Measurements from ENCODE around the gene TNP1. TPM values are rescaled to one million over a fixed set of nuclear protein-coding genes. Genes with fewer than 3 reads are reported as not detected.
A peak's percentile ranks its signal among the peaks of the same experiment; 100 is the strongest.

Gene TNP1
- total RNA-seq, 2 donors from 2014 or later, result 251 TPM; not detected in 1

- DNase-seq (ENCODE audit: low spot score), result no peak
- TF ChIP-seq CTCF (IDR thresholded peaks at IDR 0.05) (no peak), POLR2AphosphoS5 (IDR thresholded peaks at IDR 0.05) (no peak), POLR2A (IDR thresholded peaks at IDR 0.05) (no peak)
- Histone ChIP-seq H3K36me3 (no peaks in the 10 kb centered on the region), H3K27me3 (replicated peaks; ENCODE audit: insufficient read depth) (no peaks in the 10 kb centered on the region), H3K27ac (no peak overlapping the region), H3K4me3 (no peak overlapping the region), H3K4me1 (replicated peaks) (no peaks in the 10 kb centered on the region), H3K9me3 (no peaks in the 10 kb centered on the region)
- intact Hi-C loops (cut with DNase I), result no loop called here
- 72% methylated on average over 4 of the region's 4 CpGs for WGBS
Measured at GRCh38 chr2:216881411-216881810, 21.5 kb upstream of the TNP1 start.

DNA sequence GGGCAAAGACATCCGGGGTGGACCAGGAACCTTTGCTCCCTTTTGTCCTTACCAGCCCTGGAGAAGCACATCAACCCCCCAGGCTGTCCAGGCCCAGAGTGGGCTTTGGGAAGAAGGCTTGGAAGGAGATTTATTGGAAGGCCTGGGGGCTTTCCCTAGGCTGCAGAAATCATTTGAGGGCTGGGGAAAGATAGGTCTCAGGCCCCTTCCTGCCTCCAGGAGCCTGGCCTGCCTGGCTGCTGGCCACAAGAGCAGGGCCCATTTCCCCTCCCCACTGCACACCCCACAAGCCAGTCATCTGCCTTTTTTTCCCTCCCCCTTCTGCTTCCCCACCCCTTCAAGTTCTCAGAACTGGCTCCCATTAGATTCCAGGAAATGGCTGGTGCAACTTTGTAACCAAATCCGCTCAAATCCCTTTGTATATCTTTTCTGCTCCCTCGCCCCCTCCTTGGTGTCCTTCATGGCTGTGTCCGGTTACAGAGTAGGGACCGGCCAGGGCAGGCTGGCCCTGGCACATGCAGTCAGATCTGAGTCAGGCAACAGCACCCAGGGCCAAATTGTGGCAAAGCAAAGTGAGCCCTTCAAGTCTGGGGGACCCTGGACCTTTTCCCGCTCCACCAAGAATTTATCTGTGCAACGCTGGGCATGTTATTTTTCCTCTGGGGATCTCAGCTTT lies 20.8 kb upstream of the TNP1 start:
- no peak for DNase-seq (ENCODE audit: low spot score)
- H3K27me3 ChIP-seq (replicated peaks; ENCODE audit: insufficient read depth), result no peaks in the 10 kb centered on the region
- no peaks in the 10 kb centered on the region for H3K36me3 ChIP-seq
- WGBS, result 57% methylated on average over 7 of the region's 7 CpGs
- no peaks in the 10 kb centered on the region for H3K4me1 ChIP-seq (replicated peaks)
- no peak overlapping the region for H3K4me3 ChIP-seq
- H3K27ac ChIP-seq, result no peak overlapping the region
- H3K9me3 ChIP-seq, result no peaks in the 10 kb centered on the region
- intact Hi-C loops (cut with DNase I), result no loop called here
- TF ChIP-seq POLR2AphosphoS5 (IDR thresholded peaks at IDR 0.05) (no peak), CTCF (IDR thresholded peaks at IDR 0.05) (no peak), POLR2A (IDR thresholded peaks at IDR 0.05) (no peak)

DNA sequence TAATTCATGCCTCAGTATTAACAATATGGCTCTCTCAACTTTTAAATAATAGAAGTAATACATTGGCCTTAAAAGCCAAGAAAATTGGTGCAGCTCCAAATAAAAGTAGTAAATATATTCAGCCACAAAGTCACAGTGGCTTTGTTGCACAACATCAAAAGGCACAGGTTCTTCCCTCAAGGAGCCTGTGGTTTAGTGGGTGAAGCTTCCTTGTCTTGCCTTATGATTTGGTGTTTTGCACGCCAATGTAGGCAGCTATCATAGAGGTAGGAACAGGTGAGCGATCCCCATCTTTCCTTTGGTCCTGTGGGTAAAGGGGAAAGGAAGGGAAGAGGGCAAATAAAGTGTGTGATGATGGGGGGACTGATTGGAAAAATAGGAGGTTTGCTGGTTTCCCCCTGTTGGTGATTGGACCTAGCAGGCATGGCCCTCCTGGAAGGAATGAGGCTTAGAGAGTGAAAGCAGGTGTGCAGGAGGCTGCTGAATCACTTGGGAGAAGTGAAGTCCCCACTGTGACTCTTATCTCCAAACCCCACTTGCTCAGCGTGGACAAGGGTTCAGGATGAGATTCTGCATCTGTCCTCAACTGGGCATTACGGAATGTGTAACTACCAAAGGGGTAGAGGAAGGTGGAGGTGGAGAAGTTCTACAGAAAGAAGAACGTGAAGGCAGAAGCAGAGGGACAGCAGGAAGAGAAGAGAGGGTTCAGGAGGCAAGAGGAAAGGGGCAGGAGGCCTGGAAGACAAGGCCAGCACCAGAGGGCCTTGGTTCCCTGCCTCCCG lies 20.1 kb upstream of the TNP1 start:
- Histone ChIP-seq H3K4me1 (replicated peaks) (no peaks in the 10 kb centered on the region), H3K9me3 (no peaks in the 10 kb centered on the region), H3K27me3 (replicated peaks; ENCODE audit: insufficient read depth) (no peaks in the 10 kb centered on the region), H3K36me3 (no peaks in the 10 kb centered on the region), H3K27ac (no peak overlapping the region), H3K4me3 (no peak overlapping the region)
- intact Hi-C loops (cut with DNase I), result no loop called here
- TF ChIP-seq POLR2A (IDR thresholded peaks at IDR 0.05) (no peak), CTCF (IDR thresholded peaks at IDR 0.05) (no peak), POLR2AphosphoS5 (IDR thresholded peaks at IDR 0.05) (no peak)
- 95% methylated on average over 6 of the region's 6 CpGs for WGBS
- DNase-seq (ENCODE audit: low spot score), result no peak

DNA sequence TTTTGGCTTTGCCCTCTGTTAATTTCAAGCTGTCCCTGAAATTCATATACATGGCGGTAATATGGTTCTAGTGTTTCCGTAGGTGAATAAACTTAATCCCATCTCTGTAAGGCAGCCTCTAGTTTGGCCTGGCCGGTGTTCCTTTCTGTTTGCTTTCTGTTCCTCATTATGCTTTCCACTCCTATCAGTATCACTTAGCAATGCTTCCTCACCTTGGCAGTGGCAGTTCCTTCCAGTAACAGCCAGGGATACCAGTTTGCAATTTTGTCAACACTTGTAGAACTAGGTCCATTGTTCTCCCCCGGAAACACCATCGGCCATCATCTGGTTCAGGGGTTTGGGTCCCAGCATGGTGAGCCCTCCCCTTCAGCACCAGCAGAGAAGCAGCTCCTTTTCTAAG lies 18.2 kb upstream of the TNP1 start:
- intact Hi-C loops (cut with DNase I), result no loop called here
- Histone ChIP-seq H3K36me3 (no peaks in the 10 kb centered on the region), H3K4me1 (replicated peaks) (no peaks in the 10 kb centered on the region), H3K27ac (no peak overlapping the region), H3K9me3 (no peaks in the 10 kb centered on the region), H3K4me3 (no peak overlapping the region), H3K27me3 (replicated peaks; ENCODE audit: insufficient read depth) (no peaks in the 10 kb centered on the region)
- TF ChIP-seq POLR2A (IDR thresholded peaks at IDR 0.05), result no peak
- TF ChIP-seq POLR2AphosphoS5 (IDR thresholded peaks at IDR 0.05), result peak; percentile 61
- DNase-seq (ENCODE audit: low spot score), result peak; percentile 15
- 80% methylated on average over 5 of the region's 5 CpGs for WGBS

DNA sequence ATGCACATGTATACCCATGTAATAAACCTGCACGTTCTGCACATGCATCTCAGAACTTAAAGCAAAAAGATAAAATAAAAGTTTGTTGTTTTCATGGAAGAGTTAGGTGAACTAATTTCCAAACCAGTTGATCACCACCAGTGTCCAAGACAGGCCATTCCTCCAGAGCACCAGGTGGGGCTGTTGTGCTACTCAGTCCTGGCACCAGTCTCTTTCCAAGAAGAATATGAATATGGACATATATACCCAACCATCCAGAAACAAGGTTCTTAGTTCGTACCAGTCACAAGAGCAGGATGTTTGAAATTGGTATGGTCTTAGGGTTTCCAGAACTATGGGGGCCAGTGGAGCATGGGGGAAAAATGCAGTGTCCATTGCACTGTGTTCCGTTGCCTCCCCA lies 17.2 kb upstream of the TNP1 start:
- Histone ChIP-seq H3K9me3 (no peaks in the 10 kb centered on the region), H3K36me3 (no peaks in the 10 kb centered on the region), H3K4me1 (replicated peaks) (no peaks in the 10 kb centered on the region), H3K27me3 (replicated peaks; ENCODE audit: insufficient read depth) (no peaks in the 10 kb centered on the region), H3K4me3 (no peak overlapping the region), H3K27ac (no peak overlapping the region)
- 93% methylated on average over 3 of the region's 3 CpGs for WGBS
- no peak for TF ChIP-seq CTCF (IDR thresholded peaks at IDR 0.05)
- no peak for TF ChIP-seq POLR2A (IDR thresholded peaks at IDR 0.05)
- no peak for TF ChIP-seq POLR2AphosphoS5 (IDR thresholded peaks at IDR 0.05)
- intact Hi-C loops (cut with DNase I), result no loop called here
- no peak for DNase-seq (ENCODE audit: low spot score)
